Measurements from ENCODE around the gene DENND2C. TPM values are rescaled to one million over a fixed set of nuclear protein-coding genes. Genes with fewer than 3 reads are reported as not detected.
"Not testable (repeated sequence)": the region's sequence is repeated elsewhere in the genome, so short reads cannot be mapped to it uniquely, and the experiment has no call there.

DENND2C gene
- total and polyA plus RNA-seq, 2 donors (not counting 1 experiment from before 2014, with no cell fraction given) = 1.3 to 1.7 TPM

GRCh38 chr1:114564141-114564540, 105.7 kb downstream of the DENND2C start:
- TF ChIP-seq, protein P1, sequence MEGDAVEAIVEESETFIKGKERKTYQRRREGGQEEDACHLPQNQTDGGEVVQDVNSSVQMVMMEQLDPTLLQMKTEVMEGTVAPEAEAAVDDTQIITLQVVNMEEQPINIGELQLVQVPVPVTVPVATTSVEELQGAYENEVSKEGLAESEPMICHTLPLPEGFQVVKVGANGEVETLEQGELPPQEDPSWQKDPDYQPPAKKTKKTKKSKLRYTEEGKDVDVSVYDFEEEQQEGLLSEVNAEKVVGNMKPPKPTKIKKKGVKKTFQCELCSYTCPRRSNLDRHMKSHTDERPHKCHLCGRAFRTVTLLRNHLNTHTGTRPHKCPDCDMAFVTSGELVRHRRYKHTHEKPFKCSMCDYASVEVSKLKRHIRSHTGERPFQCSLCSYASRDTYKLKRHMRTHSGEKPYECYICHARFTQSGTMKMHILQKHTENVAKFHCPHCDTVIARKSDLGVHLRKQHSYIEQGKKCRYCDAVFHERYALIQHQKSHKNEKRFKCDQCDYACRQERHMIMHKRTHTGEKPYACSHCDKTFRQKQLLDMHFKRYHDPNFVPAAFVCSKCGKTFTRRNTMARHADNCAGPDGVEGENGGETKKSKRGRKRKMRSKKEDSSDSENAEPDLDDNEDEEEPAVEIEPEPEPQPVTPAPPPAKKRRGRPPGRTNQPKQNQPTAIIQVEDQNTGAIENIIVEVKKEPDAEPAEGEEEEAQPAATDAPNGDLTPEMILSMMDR (conservative IDR thresholded peaks at IDR 0.05 in 1 of 2, IDR thresholded peaks at IDR 0.05 in 1 of 2; ENCODE audit: low read depth in 1 of 2, low read length in 2 of 2) = no peak
- no peak for TF ChIP-seq EZH2 (IDR thresholded peaks at IDR 0.05; ENCODE audit: low read length, missing control alignments)
- no peaks in the 10 kb centered on the region for H3K27me3 ChIP-seq (ENCODE audit: control insufficient read depth, insufficient read depth, low read length)
- no peak overlapping the region for H3K4me2 ChIP-seq (ENCODE audit: extremely low read depth, insufficient read depth, low read length)
- H4K20me1 ChIP-seq (ENCODE audit: control insufficient read depth, extremely low read depth, insufficient read depth, low read length) = no peaks in the 10 kb centered on the region
- no peak overlapping the region for H3K4me3 ChIP-seq (replicated peaks in 1 of 4; ENCODE audit: control extremely low read depth in 1 of 4, insufficient read depth in 1 of 4, low read depth in 3 of 4, low read length in 4 of 4)
- no peak overlapping the region for H3K9ac ChIP-seq (ENCODE audit: insufficient read depth, low read length)
- peaks cover 3% of the 10 kb centered on the region for H3K36me3 ChIP-seq (ENCODE audit: control insufficient read depth, insufficient read depth, low read length)
- H2AFZ ChIP-seq (ENCODE audit: low read length) = no peak overlapping the region
- H3K9me3 ChIP-seq (ENCODE audit: control insufficient read depth, insufficient read depth, low read depth, low read length) = no peaks in the 10 kb centered on the region
- H3K27ac ChIP-seq (ENCODE audit: insufficient read depth, low read length) = no peak overlapping the region
- H3K4me1 ChIP-seq (ENCODE audit: control insufficient read depth, extremely low read depth, insufficient read depth, low read length) = no peaks in the 10 kb centered on the region
- H3K79me2 ChIP-seq (ENCODE audit: control insufficient read depth, insufficient read depth, low read length) = no peaks in the 10 kb centered on the region
- no peak for DNase-seq (ENCODE audit: low read depth in 2 of 2)

DNA sequence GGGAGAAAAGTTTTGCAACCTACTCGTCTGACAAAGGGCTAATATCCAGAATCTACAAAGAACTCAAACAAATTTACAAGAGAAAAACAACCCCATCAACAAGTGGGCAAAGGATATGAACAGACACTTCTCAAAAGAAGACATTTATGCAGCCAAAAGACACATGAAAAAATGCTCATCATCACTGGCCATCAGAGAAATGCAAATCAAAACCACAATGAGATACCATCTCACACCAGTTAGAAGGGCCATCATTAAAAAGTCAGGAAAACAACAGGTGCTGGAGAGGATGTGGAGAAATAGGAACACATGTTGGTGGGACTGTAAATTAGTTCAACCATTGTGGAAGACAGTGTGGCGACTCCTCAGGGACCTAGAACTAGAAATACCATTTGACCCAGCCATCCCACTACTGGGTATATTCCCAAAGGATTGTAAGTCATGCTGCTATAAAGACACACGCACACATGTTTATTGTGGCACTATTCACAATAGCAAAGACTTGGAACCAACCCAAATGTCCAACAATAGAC, 106.8 kb downstream of the DENND2C start:
- H3K27ac ChIP-seq (ENCODE audit: insufficient read depth, low read length); H3K36me3 ChIP-seq (ENCODE audit: control insufficient read depth, insufficient read depth, low read length); H3K9me3 ChIP-seq (ENCODE audit: control insufficient read depth, insufficient read depth, low read depth, low read length); H4K20me1 ChIP-seq (ENCODE audit: control insufficient read depth, extremely low read depth, insufficient read depth, low read length); H3K9ac ChIP-seq (ENCODE audit: insufficient read depth, low read length); H3K4me2 ChIP-seq (ENCODE audit: extremely low read depth, insufficient read depth, low read length); H3K27me3 ChIP-seq (ENCODE audit: control insufficient read depth, insufficient read depth, low read length); H3K4me3 ChIP-seq (replicated peaks in 1 of 4; ENCODE audit: control extremely low read depth in 1 of 4, insufficient read depth in 1 of 4, low read depth in 3 of 4, low read length in 4 of 4); H2AFZ ChIP-seq (ENCODE audit: low read length); H3K79me2 ChIP-seq (ENCODE audit: control insufficient read depth, insufficient read depth, low read length); H3K4me1 ChIP-seq (ENCODE audit: control insufficient read depth, extremely low read depth, insufficient read depth, low read length); DNase-seq (ENCODE audit: low read depth in 2 of 2): not testable (repeated sequence)

DNA sequence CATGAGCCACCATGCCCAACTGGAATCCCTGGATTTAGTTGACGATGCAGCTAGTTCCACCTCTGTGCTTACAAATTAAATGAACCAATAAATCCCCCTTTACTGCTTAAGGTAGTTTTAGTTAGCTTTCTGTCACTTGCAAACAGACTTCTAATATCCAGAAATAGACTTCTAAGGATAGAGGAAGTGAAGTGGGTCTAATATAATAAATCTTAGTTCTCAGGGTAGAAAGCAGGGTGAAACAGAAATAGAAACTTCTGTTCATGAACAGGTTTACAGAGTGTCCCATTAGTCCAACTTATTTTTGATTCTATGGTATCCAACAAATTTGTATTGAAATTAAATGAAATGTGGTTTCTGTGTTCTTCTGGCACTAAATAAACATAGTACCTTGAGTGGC, 108.5 kb downstream of the DENND2C start:
- no peak overlapping the region for H3K9ac ChIP-seq (ENCODE audit: insufficient read depth, low read length)
- H4K20me1 ChIP-seq (ENCODE audit: control insufficient read depth, extremely low read depth, insufficient read depth, low read length) = no peaks in the 10 kb centered on the region
- TF ChIP-seq EZH2 (IDR thresholded peaks at IDR 0.05; ENCODE audit: low read length, missing control alignments) = no peak
- TF ChIP-seq, protein P1 (conservative IDR thresholded peaks at IDR 0.05 in 1 of 2, IDR thresholded peaks at IDR 0.05 in 1 of 2; ENCODE audit: low read depth in 1 of 2, low read length in 2 of 2) = no peak
- no peak overlapping the region for H3K4me3 ChIP-seq (replicated peaks in 1 of 4; ENCODE audit: control extremely low read depth in 1 of 4, insufficient read depth in 1 of 4, low read depth in 3 of 4, low read length in 4 of 4)
- no peak overlapping the region for H3K27ac ChIP-seq (ENCODE audit: insufficient read depth, low read length)
- H2AFZ ChIP-seq (ENCODE audit: low read length) = no peak overlapping the region
- no peaks in the 10 kb centered on the region for H3K4me1 ChIP-seq (ENCODE audit: control insufficient read depth, extremely low read depth, insufficient read depth, low read length)
- no peak overlapping the region for H3K4me2 ChIP-seq (ENCODE audit: extremely low read depth, insufficient read depth, low read length)
- H3K27me3 ChIP-seq (ENCODE audit: control insufficient read depth, insufficient read depth, low read length) = no peaks in the 10 kb centered on the region
- no peaks in the 10 kb centered on the region for H3K9me3 ChIP-seq (ENCODE audit: control insufficient read depth, insufficient read depth, low read depth, low read length)
- H3K36me3 ChIP-seq (ENCODE audit: control insufficient read depth, insufficient read depth, low read length) = no peaks in the 10 kb centered on the region
- no peaks in the 10 kb centered on the region for H3K79me2 ChIP-seq (ENCODE audit: control insufficient read depth, insufficient read depth, low read length)
- no peak for DNase-seq (ENCODE audit: low read depth in 2 of 2)
